HG03139 (cell line): ENCODE data around the gene MMAB.

Experiments used
- ATAC-seq: cut with Tn5 transposase; IDR thresholded peaks from one replicate; pipeline ENCODE4 v1.9.1; 2021; ENCODE audit not compliant: unreplicated experiment

The MMAB gene

GRCh38 chr12:109560867-109561710 is 12.2 kb downstream of the MMAB start:
- ATAC-seq: no peak

GRCh38 chr12:109559601-109560000 is 13.7 kb downstream of the MMAB start:
- no peak for ATAC-seq

GRCh38 chr12:109559200-109559505 is 14.2 kb downstream of the MMAB start:
- no peak for ATAC-seq

DNA sequence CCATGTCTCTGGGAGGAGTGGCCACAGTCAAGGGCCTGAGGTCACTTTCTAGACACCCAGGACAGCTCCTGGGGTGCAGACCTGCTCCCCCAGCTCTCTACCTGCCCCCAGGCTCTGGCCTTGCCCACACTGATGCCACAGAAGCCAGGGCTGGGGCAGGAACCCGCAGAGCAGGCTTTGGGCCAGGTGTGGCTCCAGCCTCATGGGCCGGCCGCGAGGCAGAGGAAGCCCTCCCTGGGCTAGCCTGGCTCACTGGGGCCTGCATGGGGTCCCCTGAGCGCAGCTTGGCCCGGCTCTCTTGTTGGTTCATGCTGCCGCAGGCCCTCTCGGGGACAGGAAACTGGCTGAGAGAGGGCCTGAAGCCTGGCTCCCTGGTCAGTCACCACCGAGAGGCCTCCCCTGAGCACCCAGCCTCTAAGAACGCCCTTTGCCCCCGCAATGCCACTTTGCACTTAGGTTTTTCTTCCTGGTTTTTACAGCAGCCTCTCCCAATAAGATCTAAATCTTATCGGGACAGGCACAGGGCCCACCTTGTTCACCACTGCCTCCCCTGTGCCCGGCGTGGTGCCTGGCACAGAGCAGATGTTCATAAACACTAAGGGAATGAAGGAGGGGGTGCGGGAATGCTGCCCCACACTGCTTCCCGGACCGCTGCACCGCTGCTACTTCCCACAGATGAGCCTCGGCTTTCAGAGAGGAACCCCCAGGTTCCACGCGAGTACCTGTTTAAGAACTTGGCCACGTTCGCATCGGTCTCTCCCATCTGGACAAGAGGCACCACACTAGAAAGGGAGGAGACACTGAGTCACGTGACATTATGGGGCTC is 14.7 kb downstream of the MMAB start:
- no peak for ATAC-seq

- no peak for ATAC-seq
Measured at GRCh38 chr12:109557805-109558204, 15.5 kb downstream of the MMAB start.

GRCh38 chr12:109557200-109557599 is 16.1 kb downstream of the MMAB start:
- no peak for ATAC-seq

- ATAC-seq: no peak
Measured at GRCh38 chr12:109555431-109556315, 17.6 kb downstream of the MMAB start.

GRCh38 chr12:109554761-109555160 is 18.5 kb downstream of the MMAB start:
- ATAC-seq: no peak

DNA sequence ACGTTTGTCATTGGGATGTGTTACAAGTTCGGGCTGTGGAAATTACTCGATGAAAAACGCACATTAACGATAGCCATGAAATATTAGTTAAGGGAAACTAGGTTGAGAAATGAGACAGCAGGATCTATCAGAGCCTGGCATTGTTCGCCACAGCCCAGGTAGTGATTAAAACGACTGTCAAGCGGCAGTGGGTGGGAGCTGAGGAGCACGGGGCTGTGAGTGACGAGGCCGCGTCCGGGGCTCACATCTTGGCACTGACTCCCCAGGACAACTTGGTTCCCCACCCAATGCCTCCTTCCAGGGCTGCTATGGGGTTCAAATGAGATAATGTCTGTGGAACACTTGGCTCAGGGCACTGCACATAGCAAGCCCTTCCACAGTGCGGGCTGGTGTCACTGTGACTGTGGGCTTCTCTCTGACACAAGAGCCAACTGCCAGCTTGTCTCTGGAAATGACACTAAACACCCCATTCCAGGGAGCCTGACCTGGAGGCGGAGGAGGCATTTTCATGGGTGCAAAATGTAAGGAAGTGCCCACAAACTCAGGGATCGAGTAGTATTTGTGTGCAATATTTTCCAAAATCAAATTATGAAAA is 19.3 kb downstream of the MMAB start:
- ATAC-seq: no peak

DNA sequence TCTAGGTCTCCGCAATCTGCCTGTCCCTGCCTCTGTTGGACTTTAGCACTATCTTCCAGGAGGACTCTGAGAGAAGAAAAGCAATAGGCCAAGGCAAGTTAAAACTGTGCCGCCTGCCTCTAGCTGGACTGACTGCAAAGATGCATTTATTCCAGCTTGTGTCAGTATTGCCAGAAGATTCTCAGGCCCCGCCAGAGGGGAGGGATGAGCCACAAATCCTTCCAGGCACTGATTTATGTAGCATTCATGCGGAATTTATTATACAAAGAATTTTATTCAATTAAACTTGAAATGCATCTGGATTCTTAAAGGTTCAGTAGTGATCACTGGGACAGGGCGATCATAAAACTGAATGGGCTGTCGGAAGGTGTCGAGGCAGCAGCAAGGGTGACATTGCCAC is 19.8 kb downstream of the MMAB start:
- ATAC-seq: no peak

DNA sequence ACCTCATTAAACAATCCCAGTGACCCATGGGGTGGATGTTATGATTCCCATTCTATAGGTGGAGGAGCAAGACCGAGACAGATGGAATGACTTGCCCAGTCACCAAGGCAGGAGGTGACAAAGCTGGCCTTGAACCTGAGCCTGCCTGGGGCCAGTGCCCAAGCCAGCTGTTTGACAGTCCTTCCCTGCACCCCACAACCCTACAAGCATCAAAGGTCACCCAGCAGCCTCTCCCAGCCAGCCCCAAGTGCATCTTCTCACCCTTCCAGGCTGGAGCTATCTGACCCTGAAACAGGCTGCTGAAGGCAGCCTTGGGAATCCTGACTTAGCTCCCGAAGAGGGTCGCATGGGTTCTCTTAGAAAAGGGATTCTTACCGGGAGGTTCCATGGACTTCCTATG is 20.3 kb downstream of the MMAB start:
- no peak for ATAC-seq

DNA sequence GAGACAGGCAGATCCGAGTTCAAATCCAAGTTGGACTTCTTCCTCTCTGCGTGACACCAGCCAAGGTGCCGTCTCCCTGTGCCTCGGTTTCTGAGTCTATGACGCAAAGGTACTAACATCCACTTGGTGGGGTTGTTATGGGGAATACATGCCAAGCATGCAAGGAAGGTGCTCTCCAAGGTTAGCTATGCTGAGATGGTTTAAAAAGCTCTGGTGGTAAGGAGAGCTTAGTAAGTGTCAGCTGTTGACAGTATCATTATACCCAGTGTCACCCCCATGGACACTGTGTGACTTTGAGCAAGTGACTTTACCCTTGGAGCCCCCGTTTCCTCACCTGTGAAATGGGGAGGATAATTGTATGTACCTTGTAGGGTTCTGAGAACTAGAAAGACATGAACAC is 22.2 kb downstream of the MMAB start:
- ATAC-seq: no peak

DNA sequence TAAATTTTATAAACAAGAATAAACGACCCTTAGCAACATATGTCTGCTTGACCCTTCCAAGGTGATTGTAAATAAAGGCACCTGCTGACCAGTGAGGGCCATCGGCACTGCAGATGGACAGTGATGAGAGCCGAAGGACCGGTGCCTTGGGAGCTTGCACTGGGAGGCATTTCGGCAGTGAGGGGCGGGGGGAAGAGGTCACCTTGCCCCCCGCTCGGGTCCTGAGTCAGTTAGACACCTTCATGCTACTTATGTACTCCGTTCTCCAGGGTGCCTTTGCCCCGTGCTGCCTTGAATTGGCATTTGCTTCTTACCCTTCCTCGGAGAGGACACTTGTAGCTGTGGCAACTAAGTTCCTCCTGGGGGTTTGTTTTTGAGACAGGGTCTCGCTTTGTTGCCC is 23.0 kb downstream of the MMAB start:
- ATAC-seq: no peak

DNA sequence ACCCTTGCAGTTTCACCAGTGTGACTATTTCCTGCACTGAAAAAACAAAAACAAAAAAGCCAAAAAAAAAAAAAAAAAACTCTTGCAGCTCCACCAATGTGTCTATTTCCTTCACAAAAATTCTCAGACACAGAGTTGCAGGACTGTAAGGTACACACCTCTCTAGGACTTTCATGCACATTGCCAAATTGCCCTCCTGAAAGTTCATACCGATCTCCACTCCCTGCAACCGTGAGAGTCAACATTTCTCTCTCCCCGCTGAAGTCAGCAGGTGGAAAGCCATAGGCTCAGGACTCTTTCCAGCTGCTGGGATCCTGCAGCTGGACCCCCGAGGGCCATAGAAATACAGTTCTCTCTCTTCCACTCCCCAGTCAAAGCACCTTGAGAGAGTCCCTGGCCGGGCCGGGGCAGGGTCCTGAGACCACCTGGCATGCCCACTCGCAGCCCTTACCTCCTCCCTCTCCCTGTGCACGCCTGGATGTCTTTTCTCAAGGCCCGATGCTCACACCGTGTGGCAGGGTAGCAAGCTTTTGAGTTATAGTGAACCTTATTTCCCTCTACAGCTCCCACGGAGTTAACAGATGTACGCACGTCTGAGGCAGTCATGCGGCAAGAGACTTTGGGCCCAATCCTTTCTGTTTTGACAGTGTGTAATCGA is 23.6 kb downstream of the MMAB start:
- no peak for ATAC-seq

GRCh38 chr12:109548258-109548657 is 25.0 kb downstream of the MMAB start:
- ATAC-seq: no peak

DNA sequence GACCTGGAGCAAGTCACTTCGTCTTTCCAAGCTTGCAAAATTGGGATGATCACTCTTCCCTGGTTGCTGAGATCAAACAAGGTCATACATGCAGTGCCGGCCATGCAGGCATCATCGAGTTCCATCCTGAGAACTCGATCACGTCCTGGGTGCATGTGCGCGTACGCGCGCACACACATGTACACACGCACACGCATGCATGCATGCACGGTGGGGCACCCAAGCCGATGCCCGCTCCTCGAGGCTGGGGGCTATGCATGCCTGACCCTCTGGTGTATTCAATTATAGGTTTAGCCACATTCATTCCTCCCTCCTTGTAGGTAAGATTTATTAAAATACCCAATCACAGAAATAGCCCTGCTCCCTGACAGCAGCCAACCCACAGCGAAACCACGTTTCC is 26.0 kb downstream of the MMAB start:
- ATAC-seq: no peak

GRCh38 chr12:109545826-109546225 is 27.5 kb downstream of the MMAB start:
- ATAC-seq: no peak

DNA sequence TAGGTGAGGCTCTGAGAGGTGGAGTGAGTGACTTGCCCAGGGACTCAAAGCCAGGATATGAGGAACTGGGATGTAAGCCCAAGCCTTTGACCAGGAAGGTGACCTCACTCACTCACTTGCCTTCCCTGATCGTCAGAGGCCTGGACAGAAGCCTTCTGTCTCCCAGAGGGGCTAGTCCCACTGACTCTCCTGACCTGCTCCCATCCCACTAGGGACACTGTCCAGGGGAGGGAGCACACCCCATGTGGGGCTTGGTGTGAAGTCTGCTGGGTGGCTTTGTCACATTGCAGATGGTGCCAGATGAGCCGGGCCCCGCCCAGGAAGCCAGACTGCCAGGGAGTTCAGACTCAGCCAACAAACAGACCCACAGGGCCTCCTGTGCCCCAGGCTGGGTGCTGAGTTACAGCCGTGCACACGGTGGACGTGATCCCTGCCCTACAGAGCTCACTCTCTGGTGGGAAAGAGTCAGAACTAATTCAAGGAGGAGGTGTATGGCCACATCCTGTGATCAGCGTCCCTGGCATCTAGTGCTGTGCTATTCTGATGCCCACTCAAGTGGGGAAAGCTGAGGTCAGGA is 28.3 kb downstream of the MMAB start:
- ATAC-seq: no peak

DNA sequence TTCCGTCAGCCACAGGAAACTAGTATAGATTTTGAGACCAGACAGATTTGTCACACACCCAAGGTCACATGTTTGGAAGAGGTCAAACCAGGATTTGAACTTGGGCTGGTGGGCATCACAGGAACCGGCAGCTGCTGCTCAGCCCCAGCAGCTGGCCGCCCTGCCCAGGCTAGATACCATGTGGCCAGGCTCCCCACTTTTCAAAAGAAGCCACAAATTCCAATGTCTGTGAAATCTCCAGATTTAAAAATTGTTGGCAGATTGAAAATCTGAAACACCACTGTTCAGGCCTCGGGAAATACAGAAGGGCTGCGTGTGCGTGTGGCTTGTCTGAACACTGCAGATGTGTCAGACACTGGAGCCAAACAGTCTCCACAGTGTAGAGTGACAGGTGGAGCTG is 30.4 kb downstream of the MMAB start:
- ATAC-seq: no peak

GRCh38 chr12:109542014-109542413 is 31.3 kb downstream of the MMAB start:
- no peak for ATAC-seq
